ENCODE measurements around the gene PLCXD3. TPM values are rescaled to one million over a fixed set of nuclear protein-coding genes. Genes with fewer than 3 reads are reported as not detected.

PLCXD3 gene
- total and polyA plus RNA-seq, 2 of the 8 experiments (the other 6 are each of a cell fraction or from before 2014, with no cell fraction given), result 0.03 to 0.07 TPM

- no peak overlapping the region for H3K56ac ChIP-seq (replicated peaks; ENCODE audit: insufficient read length, low read depth, low read length)
- H4K5ac ChIP-seq (ENCODE audit: insufficient read length, low read depth, low read length), result no peak overlapping the region
- POLR2A ChIA-PET (ENCODE audit: partially characterized antibody), result no interaction called here
- H3K36me3 ChIP-seq (ENCODE audit: control insufficient read depth in 2 of 4, insufficient read depth in 4 of 4, low read length in 3 of 4), result no peaks in the 10 kb centered on the region
- H4K20me1 ChIP-seq (replicated peaks in 1 of 2; ENCODE audit: control insufficient read depth in 1 of 2, insufficient read depth in 2 of 2, low read length in 2 of 2), result no peaks in the 10 kb centered on the region
- 83% methylated on average over 1 of the region's 1 CpG; no CpG with 5 or more reads in 1 of the 2 experiments for WGBS, 2 experiments (ENCODE audit: extremely low coverage in 1 of 2, insufficient coverage in 1 of 2, insufficient read length in 1 of 2, insufficient replicate concordance in 2 of 2, low coverage in 1 of 2, low lambda C conversion rate in 2 of 2, missing lambda C conversion rate in 1 of 2)
- H3K23me2 ChIP-seq (ENCODE audit: low read depth, low read length), result no peaks in the 10 kb centered on the region
- H3K79me1 ChIP-seq (ENCODE audit: low read depth, low read length), result no peaks in the 10 kb centered on the region
- no peak overlapping the region for H3K23ac ChIP-seq (ENCODE audit: insufficient read length)
- CTCF ChIA-PET (ENCODE audit: partially characterized antibody), result interaction anchor here (0.6 to 2.4 kb wide), 4 partner anchors 10 to 932 kb away, joined by 3 to 8 read pairs (median 4); no protein-coding TSS in a partner anchor
- no peak overlapping the region for H2AK5ac ChIP-seq (ENCODE audit: low read depth, low read length)
- no peak overlapping the region for H2BK120ac ChIP-seq (replicated peaks; ENCODE audit: low read depth, low read length)
- H2BK12ac ChIP-seq (ENCODE audit: low read depth, low read length), result no peak overlapping the region
- DNase-seq (ENCODE audit: low read depth in 1 of 2, low spot score in 2 of 2) (no peak), FAIRE-seq (no peak)
- no peak overlapping the region for H3K4me2 ChIP-seq (ENCODE audit: insufficient read depth in 1 of 2, low read depth in 2 of 2, low read length in 2 of 2)
- no peaks in the 10 kb centered on the region for H3K79me2 ChIP-seq (ENCODE audit: control insufficient read depth in 1 of 2, insufficient read depth in 2 of 2, low read length in 2 of 2)
- no peak overlapping the region for H3K4ac ChIP-seq (replicated peaks; ENCODE audit: insufficient read length, low read depth, low read length)
- no peak overlapping the region for H4K8ac ChIP-seq (ENCODE audit: extremely low read depth, insufficient read depth, low read length)
- no peak overlapping the region for H3K4me3 ChIP-seq (ENCODE audit: extremely low read depth in 1 of 4, insufficient read depth in 2 of 4, low read depth in 3 of 4, low read length in 4 of 4)
- no peak overlapping the region for H3K18ac ChIP-seq (ENCODE audit: extremely low read depth, low read length)
- no peak overlapping the region for H2BK15ac ChIP-seq (ENCODE audit: low read length)
- no peak overlapping the region for H2BK5ac ChIP-seq (ENCODE audit: low read depth, low read length)
- H3K4me1 ChIP-seq (replicated peaks in 1 of 4; ENCODE audit: control insufficient read depth in 3 of 4, insufficient read depth in 4 of 4, low read length in 3 of 4), result peaks cover 0 to 7% (median 2%) of the 10 kb centered on the region in 4 experiments; a peak in 2 of 7 replicates
- no peak overlapping the region for H3K14ac ChIP-seq (ENCODE audit: insufficient read length)
- H4K91ac ChIP-seq (replicated peaks; ENCODE audit: insufficient read length, low read length), result no peak overlapping the region
- H2BK20ac ChIP-seq (ENCODE audit: low read length), result no peak overlapping the region
- H3K9me3 ChIP-seq (ENCODE audit: insufficient read depth in 2 of 2, low read depth in 1 of 2, low read length in 1 of 2), result no peaks in the 10 kb centered on the region
- H3K27me3 ChIP-seq (replicated peaks in 1 of 4; ENCODE audit: control insufficient read depth in 3 of 4, extremely low read depth in 1 of 4, insufficient read depth in 3 of 4, low read length in 3 of 4), result no peaks in the 10 kb centered on the region
- H2AFZ ChIP-seq (ENCODE audit: low read length), result no peak overlapping the region
- H3K9ac ChIP-seq (replicated peaks in 1 of 4; ENCODE audit: extremely low read depth in 1 of 4, low read depth in 3 of 4, low read length in 3 of 4), result no peak overlapping the region
- H3K27ac ChIP-seq (ENCODE audit: low read depth, low read length), result no peak overlapping the region
- no peak for TF ChIP-seq GTF2F1 (IDR thresholded peaks at IDR 0.05; ENCODE audit: borderline replicate concordance, low read depth, low read length)
- TF ChIP-seq MAFK (IDR thresholded peaks at IDR 0.05; ENCODE audit: low read depth, low read length), result no peak
- TF ChIP-seq TBP (IDR thresholded peaks at IDR 0.05; ENCODE audit: low read depth, low read length), result no peak
- no peak for TF ChIP-seq BCL11A (IDR thresholded peaks at IDR 0.05; ENCODE audit: low read depth in 2 of 2, low read length in 2 of 2)
- no peak for TF ChIP-seq BACH1 (IDR thresholded peaks at IDR 0.05; ENCODE audit: low read length)
- no peak for TF ChIP-seq NRF1 (IDR thresholded peaks at IDR 0.05; ENCODE audit: low read depth, low read length)
- no peak for TF ChIP-seq MAX (IDR thresholded peaks at IDR 0.05)
- TF ChIP-seq SIX5 (IDR thresholded peaks at IDR 0.05; ENCODE audit: low read depth, low read length), result no peak
- no peak for TF ChIP-seq SIRT6 (IDR thresholded peaks at IDR 0.05; ENCODE audit: low read length)
- TF ChIP-seq CBX8 (IDR thresholded peaks at IDR 0.05; ENCODE audit: borderline replicate concordance, low read depth, low read length), result no peak
- no peak for TF ChIP-seq ATF3 (IDR thresholded peaks at IDR 0.05; ENCODE audit: insufficient read depth, low read depth, low read length)
Measured at GRCh38 chr5:41336471-41336870, 173.9 kb downstream of the PLCXD3 start.
